ENCODE measurements around the gene NID1.
A peak's percentile ranks its signal among the peaks of the same experiment; 100 is the strongest.

Gene NID1

DNA sequence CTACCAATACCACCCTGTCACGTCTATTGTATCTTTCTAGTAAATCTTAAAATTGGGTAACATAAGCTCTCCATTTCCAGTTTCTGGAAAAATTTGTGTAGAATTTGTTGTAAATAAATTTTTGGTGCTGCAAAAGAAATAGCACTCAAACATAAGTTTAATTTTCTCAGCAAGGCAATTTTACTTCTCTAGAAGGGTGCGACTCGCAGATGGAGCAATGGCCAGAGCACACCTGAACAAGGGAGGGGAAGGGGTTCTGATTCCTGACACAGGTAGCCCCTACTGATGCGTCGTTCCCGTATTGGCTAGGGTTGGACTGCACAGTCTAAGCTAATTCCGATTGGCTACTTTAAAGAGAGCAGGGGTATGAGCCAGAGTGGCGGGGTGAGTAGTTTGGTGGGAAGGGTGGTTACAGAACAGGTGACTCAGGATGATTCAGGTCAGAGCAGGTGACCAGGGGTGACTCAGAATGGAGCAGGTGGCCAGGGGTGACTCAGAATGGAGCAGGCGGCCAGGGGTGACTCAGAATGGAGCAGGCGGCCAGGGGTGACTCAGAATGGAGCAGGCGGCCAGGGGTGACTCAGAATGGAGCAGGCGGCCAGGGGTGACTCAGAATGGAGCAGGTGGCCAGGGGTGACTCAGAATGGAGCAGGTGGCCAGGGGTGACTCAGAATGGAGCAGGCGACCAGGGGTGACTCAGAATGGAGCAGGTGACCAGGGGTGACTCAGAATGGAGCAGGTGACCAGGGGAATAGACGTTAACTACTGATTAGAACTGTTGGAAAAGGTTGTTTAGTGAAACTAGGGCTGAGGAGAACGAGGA, 32.0 kb upstream of the NID1 start:
- TF ChIP-seq NFIC (IDR thresholded peaks at IDR 0.05), result peak; percentile 67
- TF ChIP-seq TCF12 (IDR thresholded peaks at IDR 0.05; ENCODE audit: low read depth), result peak; percentile 94
- TF ChIP-seq CEBPB (IDR thresholded peaks at IDR 0.05), result peak; percentile 39; the same call in 1 of the 2 replicates
- TF ChIP-seq, protein P1, sequence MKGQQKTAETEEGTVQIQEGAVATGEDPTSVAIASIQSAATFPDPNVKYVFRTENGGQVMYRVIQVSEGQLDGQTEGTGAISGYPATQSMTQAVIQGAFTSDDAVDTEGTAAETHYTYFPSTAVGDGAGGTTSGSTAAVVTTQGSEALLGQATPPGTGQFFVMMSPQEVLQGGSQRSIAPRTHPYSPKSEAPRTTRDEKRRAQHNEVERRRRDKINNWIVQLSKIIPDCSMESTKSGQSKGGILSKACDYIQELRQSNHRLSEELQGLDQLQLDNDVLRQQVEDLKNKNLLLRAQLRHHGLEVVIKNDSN (IDR thresholded peaks at IDR 0.05), result peak; percentile 81
- TF ChIP-seq, protein P2, sequence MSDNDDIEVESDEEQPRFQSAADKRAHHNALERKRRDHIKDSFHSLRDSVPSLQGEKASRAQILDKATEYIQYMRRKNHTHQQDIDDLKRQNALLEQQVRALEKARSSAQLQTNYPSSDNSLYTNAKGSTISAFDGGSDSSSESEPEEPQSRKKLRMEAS (IDR thresholded peaks at IDR 0.05), result peak; percentile 33; the same call in 1 of the 2 replicates
- peak; percentile 64; the same call in 1 of the 2 replicates for TF ChIP-seq EP300 (IDR thresholded peaks at IDR 0.05; ENCODE audit: borderline replicate concordance)

DNA sequence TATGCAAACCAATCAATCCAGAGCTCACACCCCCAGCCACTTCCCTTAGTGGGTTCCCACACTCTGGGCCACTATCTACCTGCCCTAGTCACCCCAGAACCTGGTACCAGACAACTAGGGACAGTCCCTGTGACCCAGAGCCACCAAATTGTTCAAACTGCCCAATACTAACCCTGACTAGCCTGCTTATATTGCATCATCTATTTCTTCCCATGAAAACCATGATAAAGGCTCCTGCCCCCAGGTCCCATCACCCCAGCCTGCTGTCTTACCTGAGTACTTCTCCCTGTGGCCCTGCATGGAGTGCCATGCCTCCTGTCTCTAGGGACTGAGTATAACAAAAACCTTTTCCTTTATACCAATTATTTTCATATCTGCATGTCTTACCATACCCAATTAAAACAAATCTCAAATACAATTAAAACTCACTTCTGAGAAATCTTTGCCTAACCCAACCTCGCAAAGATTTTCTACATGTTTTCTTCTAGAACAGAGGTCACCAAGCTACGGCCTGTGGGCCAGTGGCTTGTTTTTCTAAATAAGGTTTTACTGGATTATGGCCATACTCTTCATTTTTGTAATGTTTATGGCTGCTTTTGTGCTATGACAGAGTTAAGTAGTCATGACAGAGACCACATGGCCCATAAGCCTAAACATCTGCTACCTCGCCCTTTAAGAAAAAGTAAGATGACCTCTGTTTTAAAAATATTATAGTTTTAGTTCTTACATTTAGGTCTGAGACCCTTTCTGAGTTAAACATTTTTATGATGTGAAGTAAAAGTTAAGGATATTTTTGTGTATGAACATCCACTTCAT, 31.0 kb upstream of the NID1 start:
- TF ChIP-seq TCF12 (IDR thresholded peaks at IDR 0.05; ENCODE audit: low read depth) (no peak), FOXM1 (IDR thresholded peaks at IDR 0.05; ENCODE audit: borderline replicate concordance, low read depth) (no peak)
- TF ChIP-seq, protein P2 (IDR thresholded peaks at IDR 0.05), result no peak

DNA sequence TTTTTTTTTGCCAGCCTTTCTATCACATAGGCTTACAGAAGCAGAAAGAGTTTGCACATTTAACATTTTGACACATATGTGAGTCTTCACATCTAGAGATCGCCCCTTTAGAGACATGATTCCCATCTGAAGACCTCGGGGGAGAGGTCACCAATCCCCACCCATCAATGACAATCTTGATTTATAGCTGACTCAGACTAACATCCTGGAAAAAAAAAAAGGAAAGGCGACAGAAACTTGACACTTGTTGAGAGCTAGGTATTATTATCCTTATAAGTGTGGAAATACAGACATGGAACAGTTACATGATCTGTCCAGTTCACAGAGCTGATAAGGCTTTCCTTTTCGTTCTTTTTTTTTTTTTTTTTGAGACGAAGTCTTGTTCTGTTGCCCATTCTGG, 28.0 kb upstream of the NID1 start:
- no peak for TF ChIP-seq CREB1 (IDR thresholded peaks at IDR 0.05; ENCODE audit: low read depth)
- TF ChIP-seq YY1 (IDR thresholded peaks at IDR 0.05; ENCODE audit: low read depth), result no peak
- no peak for TF ChIP-seq FOXM1 (IDR thresholded peaks at IDR 0.05; ENCODE audit: borderline replicate concordance, low read depth)
- TF ChIP-seq NFIC (IDR thresholded peaks at IDR 0.05), result no peak
- TF ChIP-seq EP300 (IDR thresholded peaks at IDR 0.05; ENCODE audit: borderline replicate concordance), result no peak
- TF ChIP-seq, protein P2 (IDR thresholded peaks at IDR 0.05), result no peak
- TF ChIP-seq TAF1 (IDR thresholded peaks at IDR 0.05; ENCODE audit: low read depth), result no peak
- TF ChIP-seq CEBPB (IDR thresholded peaks at IDR 0.05), result no peak
- TF ChIP-seq, protein P1 (IDR thresholded peaks at IDR 0.05), result no peak

DNA sequence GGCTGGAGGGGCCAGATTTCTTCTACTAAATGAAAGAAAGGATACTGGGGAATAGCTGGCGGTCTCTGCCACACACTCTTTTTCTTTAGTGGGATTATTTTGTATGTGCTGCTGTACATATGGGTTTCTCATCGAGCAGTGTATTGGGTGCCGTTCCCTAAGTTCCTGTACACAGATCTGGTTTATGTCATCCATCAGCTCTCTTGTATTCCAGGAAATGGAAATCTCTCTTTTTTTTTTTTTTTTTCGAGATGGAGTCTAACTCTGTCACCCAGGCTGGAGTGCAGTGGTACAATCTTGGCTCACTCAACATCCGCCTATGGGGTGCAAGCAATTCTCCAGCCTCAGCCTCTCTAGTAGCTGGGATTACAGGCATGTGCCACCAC, 27.0 kb upstream of the NID1 start:
- TF ChIP-seq RAD21 (IDR thresholded peaks at IDR 0.05; ENCODE audit: low read depth) (no peak), EP300 (IDR thresholded peaks at IDR 0.05; ENCODE audit: borderline replicate concordance) (no peak), ZBTB7A (IDR thresholded peaks at IDR 0.05; ENCODE audit: low read depth) (no peak), EGR1 (IDR thresholded peaks at IDR 0.05) (no peak)
- TF ChIP-seq, protein P3, sequence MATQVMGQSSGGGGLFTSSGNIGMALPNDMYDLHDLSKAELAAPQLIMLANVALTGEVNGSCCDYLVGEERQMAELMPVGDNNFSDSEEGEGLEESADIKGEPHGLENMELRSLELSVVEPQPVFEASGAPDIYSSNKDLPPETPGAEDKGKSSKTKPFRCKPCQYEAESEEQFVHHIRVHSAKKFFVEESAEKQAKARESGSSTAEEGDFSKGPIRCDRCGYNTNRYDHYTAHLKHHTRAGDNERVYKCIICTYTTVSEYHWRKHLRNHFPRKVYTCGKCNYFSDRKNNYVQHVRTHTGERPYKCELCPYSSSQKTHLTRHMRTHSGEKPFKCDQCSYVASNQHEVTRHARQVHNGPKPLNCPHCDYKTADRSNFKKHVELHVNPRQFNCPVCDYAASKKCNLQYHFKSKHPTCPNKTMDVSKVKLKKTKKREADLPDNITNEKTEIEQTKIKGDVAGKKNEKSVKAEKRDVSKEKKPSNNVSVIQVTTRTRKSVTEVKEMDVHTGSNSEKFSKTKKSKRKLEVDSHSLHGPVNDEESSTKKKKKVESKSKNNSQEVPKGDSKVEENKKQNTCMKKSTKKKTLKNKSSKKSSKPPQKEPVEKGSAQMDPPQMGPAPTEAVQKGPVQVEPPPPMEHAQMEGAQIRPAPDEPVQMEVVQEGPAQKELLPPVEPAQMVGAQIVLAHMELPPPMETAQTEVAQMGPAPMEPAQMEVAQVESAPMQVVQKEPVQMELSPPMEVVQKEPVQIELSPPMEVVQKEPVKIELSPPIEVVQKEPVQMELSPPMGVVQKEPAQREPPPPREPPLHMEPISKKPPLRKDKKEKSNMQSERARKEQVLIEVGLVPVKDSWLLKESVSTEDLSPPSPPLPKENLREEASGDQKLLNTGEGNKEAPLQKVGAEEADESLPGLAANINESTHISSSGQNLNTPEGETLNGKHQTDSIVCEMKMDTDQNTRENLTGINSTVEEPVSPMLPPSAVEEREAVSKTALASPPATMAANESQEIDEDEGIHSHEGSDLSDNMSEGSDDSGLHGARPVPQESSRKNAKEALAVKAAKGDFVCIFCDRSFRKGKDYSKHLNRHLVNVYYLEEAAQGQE (IDR thresholded peaks at IDR 0.05; ENCODE audit: low read depth), result no peak

DNA sequence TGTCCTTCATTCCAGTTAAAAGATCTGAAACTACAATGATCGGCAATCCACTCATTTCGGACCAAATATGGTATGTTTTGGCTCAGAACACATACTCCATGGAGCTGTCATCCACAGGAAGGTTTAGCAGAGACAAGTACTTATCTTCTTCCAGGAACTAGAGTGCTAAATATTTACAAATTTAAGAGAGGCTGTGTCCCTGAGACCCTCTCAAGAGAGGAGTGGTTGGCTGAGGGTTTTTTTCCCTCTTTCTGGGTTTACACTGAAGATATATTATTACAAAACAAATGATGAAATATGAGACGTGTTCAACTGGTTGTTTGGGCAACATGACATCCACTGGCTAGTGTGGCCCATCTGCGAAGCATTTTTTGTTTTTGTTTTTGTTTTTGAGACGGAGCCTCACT, 25.9 kb upstream of the NID1 start:
- no peak for TF ChIP-seq RAD21 (IDR thresholded peaks at IDR 0.05; ENCODE audit: low read depth)
- no peak for TF ChIP-seq TAF1 (IDR thresholded peaks at IDR 0.05; ENCODE audit: low read depth)
- no peak for TF ChIP-seq YY1 (IDR thresholded peaks at IDR 0.05; ENCODE audit: low read depth)
- TF ChIP-seq FOXM1 (IDR thresholded peaks at IDR 0.05; ENCODE audit: borderline replicate concordance, low read depth), result no peak
- no peak for TF ChIP-seq ZBTB7A (IDR thresholded peaks at IDR 0.05; ENCODE audit: low read depth)
- no peak for TF ChIP-seq CEBPB (IDR thresholded peaks at IDR 0.05)
- TF ChIP-seq EP300 (IDR thresholded peaks at IDR 0.05; ENCODE audit: borderline replicate concordance), result no peak
- TF ChIP-seq EGR1 (IDR thresholded peaks at IDR 0.05), result no peak
- TF ChIP-seq, protein P3 (IDR thresholded peaks at IDR 0.05; ENCODE audit: low read depth), result no peak
- TF ChIP-seq NFIC (IDR thresholded peaks at IDR 0.05), result no peak
